Stimulated activated CD4-positive, alpha-beta T cell treated with anti-CD3 and anti-CD28 coated beads, Interleukin-2, amount 100 ng/mL, for 24 hours (primary cell): Measurements from ENCODE around the gene C11orf58.

ENCODE experiments used
- DNase-seq, 2 donors: peaks; one replicate each; pipeline ENCODE4 v3.0.0-alpha.2; 2020

The C11orf58 gene

DNA sequence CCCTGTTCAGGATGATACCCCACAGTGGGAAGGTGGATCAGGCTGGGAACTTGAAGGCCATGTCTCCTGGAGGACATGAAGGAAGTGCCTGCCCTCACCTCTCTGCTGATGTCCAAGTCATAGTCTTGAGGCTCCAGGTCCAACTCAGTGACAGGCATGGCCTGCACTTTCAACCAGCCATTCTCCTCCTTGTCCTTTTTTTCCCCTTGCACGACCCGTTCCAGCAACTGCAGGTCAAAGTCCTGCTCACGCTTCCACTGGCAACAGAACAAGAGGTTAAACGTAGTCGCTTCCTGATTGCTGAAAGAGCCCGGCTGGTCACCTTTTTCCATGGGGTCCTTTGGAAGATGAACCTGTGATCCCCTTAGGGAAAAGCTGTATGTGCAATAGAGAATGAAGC lies 47.7 kb downstream of the C11orf58 start:
- DNase-seq = no peak

DNA sequence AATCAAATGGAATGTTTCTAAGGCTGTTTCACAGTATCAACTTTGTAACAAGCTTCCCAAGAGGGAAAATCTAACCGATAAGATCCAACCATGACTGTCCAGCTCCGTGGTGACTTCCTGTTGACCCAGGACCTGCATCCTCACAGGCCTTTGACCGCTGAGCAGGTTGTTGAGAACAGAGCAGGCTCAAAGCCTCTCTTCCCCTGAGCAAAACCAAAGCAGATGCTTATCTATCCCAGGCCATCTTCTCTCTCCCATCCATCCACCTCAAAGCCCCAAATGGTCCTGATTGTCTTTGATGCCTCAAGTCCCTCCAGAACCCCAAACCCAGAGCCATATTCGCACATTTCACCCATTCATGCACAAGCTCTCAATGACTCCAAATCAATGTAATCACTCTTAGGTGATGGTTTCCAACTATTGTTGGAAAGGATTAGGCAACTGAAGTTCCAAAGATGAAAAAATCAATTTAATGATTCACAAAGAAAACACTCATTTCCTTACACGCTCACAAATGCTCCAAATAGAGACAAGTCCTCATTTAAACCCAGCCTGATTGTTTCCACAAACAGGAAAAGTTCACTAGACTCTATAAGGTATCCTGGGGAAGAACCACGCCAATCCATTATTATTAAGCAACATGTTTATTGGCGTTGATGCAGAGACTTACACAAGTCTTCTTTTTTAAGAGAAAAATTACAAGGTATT lies 48.7 kb downstream of the C11orf58 start:
- DNase-seq = no peak

DNA sequence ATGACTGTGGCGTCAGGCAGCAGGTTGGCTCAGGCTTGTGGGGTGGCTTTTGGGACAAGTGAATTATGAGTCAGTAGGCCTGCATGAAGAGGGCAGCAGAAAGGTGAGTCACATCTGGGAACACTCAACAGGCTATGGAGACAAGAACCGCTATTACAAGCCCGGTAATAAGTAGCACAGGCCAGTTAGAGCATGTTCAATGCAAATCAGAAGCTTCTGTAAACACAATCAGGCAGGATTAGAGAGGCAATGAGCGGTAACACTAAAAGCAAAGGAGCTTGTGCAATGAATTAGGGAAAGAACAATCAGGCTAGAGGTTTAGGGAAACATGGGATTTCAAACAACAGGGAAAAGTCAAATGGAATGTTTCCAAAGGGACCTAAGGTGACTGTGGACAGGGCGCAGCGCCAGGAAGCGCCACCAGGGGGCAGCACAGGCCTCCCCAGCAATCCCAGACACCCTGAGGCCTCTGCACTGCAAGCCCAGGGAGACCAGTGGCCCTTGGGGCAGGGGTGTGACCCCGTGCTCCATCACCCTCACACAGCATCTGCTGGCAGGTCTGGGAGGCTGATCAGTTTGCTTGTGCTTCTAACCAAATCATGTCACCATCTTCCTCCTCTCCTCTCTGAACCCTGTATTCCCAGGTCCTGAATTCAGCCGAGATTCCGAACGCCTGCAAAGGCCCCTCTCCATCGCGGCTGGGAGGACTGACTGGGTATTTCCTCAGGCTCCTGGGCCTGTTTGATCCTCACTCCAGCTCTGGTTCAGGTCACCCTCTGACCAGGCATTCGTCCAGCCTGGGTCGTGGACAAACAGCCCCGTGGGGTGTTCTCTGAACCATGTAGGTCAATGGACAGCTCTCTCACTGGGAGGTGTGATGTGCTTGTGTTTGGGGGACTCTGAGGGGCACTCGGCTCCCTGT lies 50.0 kb downstream of the C11orf58 start:
- peak; percentile 70 to 72 for DNase-seq

DNA sequence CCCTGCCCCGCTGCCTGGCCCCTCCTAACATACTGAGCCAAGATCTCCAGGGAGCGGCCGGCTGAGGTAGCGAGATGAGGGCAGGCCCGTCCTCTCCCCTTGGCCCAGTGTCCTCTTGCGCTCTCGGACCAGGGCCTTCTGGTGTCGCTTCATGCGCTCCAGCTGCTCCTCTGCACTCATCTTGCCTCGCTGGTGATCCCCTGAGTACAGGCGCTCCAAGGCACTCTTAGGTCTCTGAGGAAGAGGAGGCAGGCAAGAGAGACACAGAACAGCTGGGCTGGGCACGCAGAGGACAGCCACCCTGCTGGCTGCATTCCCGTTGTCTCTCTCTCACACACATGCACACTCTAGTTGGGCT lies 50.6 kb downstream of the C11orf58 start:
- no peak for DNase-seq

DNA sequence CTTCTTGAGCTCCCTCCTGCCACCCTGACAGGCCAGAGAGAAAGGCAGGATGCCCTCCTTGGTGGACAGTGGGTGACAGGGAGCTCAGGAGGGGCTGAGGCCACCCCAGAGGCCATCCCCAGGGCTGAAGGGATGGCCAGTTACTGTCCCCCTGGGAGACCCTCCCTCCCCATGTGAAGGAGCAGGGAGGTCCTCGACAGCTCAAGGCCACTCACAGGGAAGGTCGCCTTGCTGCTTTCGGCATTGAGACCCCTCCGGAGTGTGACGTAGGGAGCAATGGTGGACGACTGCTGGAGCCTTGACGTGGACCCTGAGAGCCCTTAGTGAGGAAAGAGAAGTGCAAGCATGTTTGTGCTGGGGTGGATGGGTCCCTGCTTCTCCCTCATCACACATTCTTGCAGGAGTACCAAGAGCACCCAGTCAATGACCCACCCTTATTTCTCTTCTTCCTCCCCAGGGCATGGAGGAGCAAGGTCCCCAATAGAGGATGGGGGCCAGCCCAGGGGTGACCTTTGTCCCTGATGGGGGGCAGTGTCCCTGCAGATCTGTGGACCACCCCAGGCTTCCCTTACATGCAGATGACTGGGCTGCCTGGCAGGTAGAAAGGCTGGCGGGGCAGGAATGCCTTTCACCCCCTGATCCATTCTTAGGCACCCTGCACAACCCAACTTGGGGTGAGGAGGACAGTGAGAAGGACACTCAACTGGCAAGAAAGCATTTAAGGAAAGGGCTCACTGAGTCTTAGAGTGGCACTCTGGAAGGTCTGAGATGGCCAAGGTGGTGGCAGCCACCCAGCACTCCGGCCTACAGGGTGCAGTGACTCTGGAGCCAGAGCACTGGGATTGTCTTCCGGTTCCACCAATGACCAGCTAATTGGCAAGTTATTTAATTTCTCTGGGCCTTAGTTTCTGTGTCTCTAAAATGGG lies 51.4 kb downstream of the C11orf58 start:
- DNase-seq = no peak

DNA sequence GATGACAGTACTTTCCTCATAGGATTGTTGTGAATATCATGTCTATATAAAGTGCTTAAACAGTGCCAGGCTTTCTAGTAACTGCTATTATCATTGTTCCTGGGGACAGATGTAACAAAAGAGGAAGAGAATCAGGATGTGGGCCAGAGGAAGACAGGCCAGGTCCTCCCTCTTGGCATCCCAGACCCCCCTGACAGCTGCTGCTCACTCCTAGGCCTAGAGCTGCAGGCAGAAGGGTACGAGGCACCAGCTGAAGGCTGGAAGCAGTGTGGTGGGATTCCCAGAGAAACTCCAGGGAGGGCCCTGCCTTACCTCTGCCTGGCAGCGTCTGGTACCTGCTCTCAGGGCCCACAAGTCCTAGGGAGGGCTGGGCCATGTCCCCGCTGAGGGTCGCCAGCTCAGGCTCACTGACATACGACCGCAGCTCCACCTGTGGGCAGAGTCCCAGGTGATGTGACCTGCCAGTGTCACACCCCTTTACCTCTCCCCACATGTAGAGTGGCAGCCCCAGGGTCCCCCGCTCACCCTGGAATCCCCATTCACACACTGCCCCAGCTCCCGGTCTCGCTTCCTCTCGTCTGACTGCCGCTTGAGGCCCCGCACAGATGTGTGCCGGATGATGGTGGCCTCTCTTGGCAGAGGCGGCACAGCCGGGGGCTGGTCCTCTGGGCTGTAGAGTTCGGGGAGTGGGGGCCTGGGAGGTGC lies 52.2 kb downstream of the C11orf58 start:
- no peak for DNase-seq

DNA sequence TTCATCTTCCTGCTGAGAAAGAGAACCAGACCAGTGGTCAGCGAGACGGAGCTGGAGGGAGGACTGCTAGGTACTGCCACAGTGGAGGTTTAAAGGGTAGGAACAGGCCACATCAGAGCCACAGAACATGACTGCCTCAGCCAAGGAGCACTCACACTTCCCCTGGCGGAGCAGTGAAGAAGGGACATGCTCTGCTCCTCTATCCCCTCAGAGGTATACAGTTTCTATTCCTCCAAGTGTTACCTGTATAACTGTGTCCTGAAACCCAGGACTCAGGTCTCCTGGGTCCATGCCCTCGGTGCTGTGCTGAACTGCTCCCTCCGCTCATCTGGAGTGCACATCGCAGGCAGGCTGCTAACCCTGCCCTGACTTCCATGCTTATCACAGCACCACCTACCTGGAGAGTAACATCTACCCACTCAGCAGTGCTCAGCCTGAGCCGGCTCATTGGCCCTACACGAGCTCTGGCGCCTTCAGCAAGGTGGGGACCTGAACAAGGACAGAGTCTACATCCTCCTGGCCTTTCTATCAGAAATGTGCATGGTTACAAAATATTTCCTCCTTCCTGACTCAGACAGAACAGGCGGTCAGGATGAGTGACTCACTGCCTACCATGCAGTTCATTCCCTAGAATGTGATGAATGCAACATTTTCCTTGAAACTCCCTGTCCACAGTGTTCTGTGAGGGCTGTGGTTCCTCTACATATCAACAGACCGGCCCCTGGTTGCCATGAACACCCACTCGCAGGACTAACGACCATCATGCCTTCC lies 52.9 kb downstream of the C11orf58 start:
- DNase-seq = no peak

DNA sequence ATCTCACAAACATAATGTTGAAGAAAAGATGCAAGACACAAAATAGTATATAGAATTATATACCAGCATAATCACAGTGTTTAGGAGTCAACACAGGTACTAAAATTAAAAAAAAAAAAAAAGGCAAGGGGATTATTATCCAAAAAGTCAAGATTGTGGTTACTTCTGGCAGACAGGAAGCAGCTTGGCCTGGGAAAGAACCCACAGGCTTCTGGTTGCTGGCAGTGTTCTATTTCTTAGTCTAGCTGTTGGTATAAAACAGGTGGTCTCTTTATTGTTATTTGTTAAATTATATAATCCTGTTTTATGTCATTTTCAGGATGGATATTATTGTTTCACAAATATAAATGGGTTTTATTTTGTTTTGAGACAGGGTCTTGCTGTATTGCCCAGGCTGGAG lies 54.0 kb downstream of the C11orf58 start:
- no peak for DNase-seq

DNA sequence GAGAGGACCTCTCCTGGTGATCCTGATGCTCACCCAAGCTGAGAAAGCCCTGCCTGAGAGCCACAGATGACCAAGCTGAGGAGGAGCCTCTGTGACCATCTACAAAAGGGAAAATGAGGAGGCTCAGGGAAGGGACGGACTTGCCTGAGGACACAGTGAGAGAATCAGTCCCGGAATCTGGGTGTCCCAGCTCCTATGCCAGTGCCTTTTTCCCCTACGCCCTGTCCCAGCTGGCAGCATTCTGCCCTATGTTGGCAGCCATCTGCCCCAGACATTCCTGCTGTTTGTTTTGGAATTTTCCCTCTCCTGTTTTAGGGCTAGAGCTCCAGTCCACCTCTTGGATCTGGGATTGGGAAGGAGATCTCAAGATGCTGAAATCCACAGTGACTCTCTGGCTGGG lies 54.6 kb downstream of the C11orf58 start:
- DNase-seq = no peak

DNA sequence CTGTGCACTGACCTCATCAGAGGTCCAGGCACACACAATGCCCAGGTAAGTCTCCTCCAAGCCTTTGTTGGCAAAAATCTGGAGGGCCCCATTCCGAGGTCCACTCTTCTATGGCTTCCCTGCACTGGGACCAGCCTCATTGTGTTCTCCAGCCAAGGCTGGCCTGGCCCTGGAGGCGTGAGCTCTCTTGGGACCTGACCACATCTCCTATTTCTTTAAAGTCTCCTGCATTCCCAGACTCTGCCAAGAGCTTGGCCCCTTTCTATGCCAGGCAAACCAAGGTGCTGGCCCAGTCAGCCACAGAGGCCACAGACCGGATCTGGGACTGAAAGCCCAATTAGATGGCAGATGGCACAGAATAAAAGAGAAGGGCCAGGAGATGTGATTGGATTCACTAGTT lies 55.1 kb downstream of the C11orf58 start:
- DNase-seq = no peak

DNA sequence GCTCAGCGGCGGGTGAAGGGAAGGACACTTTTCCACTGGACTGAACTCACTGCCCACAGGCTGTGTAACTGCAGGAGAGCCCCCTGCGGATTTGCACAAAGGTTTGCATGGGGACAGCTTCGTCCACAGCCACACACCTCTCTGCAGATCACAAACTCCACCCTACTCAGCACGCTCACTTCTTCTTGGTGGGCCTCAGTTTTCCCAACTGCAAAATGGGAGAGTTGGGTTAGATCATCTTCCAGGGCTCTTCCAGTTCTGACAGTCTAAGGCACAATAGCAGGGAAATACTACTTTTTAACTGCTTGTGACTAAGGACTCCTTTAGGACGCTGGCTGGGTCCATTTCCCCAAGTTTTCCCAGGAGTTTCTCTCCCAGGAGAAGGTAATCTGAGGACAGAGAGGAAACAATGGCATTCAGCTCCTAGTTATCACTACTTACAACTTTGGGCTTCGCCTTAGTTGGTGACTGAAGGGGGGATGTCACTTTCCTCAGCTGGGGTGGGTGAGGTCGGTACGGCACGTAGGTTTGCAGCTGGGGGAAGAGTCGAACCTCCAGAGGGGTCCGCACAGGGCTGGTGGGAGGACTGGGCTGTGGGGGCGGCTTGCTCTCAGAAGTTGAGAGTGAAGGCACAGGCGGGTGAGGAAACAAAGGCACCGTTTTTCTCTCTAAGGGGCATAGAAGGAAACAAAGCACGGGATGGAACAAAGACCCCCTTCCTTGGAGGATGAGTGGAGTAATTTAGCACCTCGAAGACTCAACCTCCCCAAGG lies 55.8 kb downstream of the C11orf58 start:
- no peak for DNase-seq

DNA sequence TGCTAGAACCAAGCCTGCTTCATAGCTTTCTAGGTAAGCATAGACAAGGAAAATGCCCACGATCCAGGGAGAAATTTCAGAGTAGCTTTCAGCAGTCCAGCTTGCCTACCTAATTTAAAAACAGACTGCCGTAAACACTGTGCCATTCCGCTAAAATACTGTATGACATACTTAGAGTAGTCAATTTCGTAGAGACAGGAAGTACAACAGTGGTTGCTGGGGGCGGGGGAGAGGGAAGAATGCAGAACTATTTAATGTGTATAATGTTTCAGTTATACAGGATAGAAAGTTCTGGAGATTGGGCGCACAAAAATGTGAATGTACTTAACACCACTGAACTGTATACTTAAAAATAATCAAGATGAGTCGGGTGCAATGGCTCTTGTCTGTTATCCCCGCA lies 56.7 kb downstream of the C11orf58 start:
- DNase-seq = no peak

DNA sequence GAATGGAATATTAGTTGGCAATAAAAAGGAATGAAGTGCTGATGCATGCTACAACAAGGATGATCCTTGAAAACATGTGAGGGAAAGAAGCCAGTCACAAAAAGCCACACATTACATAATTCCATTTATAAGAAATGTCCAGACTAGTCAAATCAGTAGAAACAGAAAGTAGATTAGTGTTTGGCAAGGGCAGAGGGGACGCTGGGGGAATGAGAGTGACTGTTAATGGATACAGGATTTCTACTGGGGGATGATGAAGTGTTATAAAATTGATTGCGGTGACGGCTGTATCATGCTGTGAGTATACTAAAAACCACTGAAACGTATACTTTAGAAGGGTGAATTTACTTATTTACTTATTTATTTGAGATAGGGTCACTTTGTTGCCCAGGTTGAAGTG lies 57.9 kb downstream of the C11orf58 start:
- DNase-seq = no peak

DNA sequence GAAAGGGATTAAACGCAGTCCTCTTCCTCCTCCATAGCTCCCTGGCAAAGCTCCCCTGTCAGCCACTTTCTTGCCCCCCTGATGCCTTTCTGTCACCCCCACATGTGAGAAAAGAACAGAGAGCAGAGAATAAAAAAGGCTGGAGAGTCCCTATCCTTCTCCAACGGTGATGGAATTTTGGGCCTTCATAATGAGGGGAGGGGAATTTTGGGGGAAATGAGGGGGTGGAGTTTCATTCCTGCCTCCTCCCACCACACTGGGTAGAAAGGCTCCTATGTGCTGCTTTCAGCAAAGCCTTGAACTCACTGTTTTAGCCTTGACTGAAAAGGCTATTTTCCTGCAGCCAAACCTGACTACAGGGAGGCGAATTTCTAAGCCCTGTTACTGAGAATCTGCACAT lies 59.3 kb downstream of the C11orf58 start:
- DNase-seq = no peak

DNA sequence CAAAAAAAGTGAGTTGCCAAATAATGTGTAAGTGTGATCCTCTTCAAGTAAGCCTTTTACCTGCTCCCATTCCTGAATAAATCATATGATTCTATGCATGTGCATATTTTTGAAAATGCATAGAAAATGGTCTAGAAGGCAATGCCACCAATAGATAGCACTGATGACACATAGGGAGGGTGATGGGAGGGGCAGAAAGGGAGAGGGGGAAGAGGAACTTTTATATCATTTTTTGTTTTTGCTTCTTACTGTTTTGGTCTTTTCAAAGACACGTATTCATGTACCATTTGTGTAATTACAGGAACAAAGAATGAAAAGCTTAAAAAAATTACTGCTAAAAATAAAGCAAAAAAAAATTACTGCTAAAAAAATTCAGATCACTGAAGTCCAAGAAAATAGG lies 60.8 kb downstream of the C11orf58 start:
- no peak for DNase-seq

DNA sequence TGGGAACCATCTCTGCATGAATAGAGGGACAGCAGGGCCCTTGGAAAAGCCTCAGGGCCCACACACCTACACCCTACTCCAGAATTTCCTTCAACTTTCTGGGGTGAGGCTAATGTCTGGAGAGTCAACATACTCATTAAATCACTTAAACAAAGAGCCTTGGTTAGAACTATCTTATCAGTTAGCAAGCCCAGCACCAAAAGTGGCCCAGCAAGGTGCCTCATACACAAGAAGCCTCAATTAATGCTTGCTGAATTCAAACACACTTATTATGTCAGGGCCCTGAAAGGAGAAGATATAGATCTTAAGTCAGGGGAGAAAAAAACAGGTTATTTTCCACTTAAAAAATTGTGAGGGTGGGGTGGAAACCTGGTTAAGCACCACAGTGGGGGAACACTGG lies 61.4 kb downstream of the C11orf58 start:
- no peak for DNase-seq

DNA sequence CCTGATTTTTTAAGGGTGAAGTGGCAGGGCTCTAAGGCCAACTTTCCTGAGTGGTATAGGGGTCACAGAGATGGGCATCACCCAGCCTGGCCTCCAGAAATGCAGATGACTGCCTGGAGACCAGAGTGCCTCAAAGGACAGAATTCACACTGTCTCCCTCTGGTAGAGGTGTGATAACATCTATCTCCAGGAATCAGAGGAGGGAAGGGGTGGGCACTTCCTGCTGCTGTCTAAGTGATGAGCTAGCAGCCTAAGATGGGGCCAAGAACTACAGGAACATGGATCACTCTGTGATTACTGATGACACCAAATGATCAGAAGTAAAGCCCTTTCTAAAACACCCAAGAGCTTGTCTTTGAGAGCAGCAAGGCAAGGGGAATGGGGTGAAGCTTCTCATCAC lies 61.9 kb downstream of the C11orf58 start:
- no peak for DNase-seq

DNA sequence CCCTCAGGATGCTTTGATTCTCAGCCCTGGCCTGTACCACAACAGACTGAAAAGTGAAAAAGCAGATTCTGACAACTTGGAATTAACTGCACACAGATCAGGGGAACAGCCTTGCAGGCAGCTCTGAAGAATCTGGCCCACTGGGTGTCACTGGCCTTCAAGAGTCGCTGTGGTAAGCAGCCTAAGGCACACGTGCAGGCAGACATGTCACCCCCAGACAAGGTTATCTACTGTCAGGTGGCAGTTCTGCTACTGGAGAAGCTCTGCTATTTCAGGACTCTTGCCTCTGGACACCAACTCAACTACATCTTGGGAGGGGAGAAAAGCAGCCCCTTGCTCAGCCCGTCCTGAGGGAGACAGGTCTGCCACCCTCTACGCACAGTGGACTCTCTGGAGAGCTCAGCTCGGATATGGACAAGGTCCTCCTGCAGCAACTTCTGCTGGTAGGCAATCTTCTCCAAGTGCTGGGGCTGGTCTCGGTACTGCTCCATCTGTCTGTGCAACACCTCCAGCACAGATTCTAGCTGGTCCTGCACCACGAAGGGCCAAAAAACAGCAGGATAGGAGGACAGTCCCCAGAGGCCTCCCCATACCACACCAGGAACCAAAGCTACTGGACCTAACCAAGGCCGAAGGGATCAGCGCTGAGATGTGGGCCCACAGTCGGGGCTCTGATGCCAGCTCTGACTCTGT lies 63.0 kb downstream of the C11orf58 start:
- no peak for DNase-seq

DNA sequence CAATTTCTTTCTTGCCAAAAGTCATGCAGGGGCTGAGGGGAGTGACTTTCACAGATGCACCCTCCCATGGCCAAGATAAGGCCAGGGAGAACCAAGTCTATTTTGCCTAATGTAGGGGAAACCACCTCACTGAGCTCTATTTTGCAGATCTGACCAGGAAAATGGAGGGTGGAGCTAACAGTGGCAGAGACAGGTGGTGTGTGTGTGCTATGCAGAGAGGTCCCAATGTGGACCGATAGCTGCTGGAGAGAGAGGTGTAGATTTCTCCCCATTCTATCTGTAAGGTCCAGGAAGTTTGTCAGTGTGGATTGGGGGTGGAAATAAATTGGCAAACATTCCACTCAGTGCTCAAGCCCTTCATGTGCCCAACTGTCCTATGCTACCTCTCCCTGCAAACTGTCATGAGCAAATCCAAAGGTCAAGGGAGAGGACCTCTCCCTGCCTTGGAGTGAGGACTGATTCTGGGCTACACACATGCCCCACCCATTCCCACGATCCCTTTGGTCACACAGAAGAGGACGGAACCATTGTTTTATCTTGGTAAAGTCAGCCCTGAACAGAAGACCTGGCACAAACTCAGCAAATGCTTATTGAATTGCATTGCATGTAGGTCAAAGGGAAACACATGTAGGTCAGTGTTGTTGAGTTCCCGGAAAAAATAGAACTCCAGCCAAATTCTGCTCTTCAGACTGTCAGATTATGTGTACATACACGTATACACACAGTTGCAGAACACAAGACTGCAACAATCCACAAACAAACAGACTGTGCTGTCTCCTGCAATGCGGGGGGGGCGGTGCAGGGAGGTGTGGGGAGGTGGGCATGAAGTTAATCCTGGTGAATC lies 65.9 kb downstream of the C11orf58 start:
- DNase-seq = no peak
